K562 (cell line): ENCODE data around the gene PRPF8. TPM values are rescaled to one million over a fixed set of nuclear protein-coding genes. Genes with fewer than 3 reads are reported as not detected.
A peak's percentile ranks its signal among the peaks of the same experiment; 100 is the strongest.

Source experiments
- ARID1B ChIP-seq: fragments of 450-650 bp; IDR thresholded peaks from 2 replicates; pipeline ENCODE4 v1.6.1; 2016; ENCODE audit warnings: antibody characterized with exemption, mild to moderate bottlenecking, inconsistent platforms
- CREM ChIP-seq: IDR thresholded peaks from 2 replicates; pipeline ENCODE4 v1.6.1; 2014; ENCODE audit warnings: antibody characterized with exemption, low read depth
- ELF2 ChIP-seq: fragments of 250-450 bp; sonication (Bioruptor Pico); IDR thresholded peaks from 2 replicates; pipeline ENCODE4 v1.5.0; 2021; ENCODE audit warnings: mild to moderate bottlenecking
- ESRRA ChIP-seq: fragments of 450-650 bp; IDR thresholded peaks from 2 replicates; pipeline ENCODE4 v1.6.1; 2014; ENCODE audit warnings: low read depth, mild to moderate bottlenecking, moderate library complexity, borderline replicate concordance
- KDM1A ChIP-seq, 2 experiments: fragments of 450-650 bp; IDR thresholded peaks; 2 replicates each; pipeline ENCODE4 v1.6.1; 2016; ENCODE audit warnings: mild to moderate bottlenecking in 2 of 2
- MBD2 ChIP-seq: sonication (generic); IDR thresholded peaks from 2 replicates; pipeline ENCODE4 v1.6.1; 2016; ENCODE audit warnings: low read depth, borderline replicate concordance
- MCM5 ChIP-seq: fragments of 450-650 bp; IDR thresholded peaks from 2 replicates; pipeline ENCODE4 v1.6.1; 2016; ENCODE audit warnings: low read depth
- PHB ChIP-seq: fragments of 250-450 bp; sonication (Bioruptor Pico); IDR thresholded peaks from 2 replicates; pipeline ENCODE4 v1.5.0; 2021
- PTBP1 ChIP-seq: fragments of 200-400 bp; formaldehyde crosslinking; IDR thresholded peaks from 2 replicates; pipeline ENCODE4 v1.6.1; 2017; ENCODE audit warnings: low read depth, low read length
- RBFOX2 ChIP-seq: fragments of 200-400 bp; formaldehyde crosslinking; IDR thresholded peaks from 2 replicates; pipeline ENCODE4 v1.6.1; 2017; ENCODE audit warnings: low read depth, mild to moderate bottlenecking, low read length, moderate library complexity
- RFX1 ChIP-seq: fragments of 450-650 bp; IDR thresholded peaks from 2 replicates; pipeline ENCODE4 v1.6.1; 2016; ENCODE audit warnings: mild to moderate bottlenecking, moderate library complexity
- SUPT5H ChIP-seq: fragments of 450-650 bp; IDR thresholded peaks from 2 replicates; pipeline ENCODE4 v1.6.1; 2016
- TBP ChIP-seq: optimal IDR thresholded peaks from 2 replicates; pipeline ENCODE3; 2011; ENCODE audit warnings: low read depth, low read length, improper control_type of control experiment
- TCF3 ChIP-seq: sonication (generic); formaldehyde crosslinking; IDR thresholded peaks from 2 replicates; pipeline ENCODE4 v1.4.0; 2020; ENCODE audit warnings: mild to moderate bottlenecking, missing genetic modification reagents
- TSC22D4 ChIP-seq: fragments of 450-650 bp; IDR thresholded peaks from 2 replicates; pipeline ENCODE4 v1.6.1; 2016; ENCODE audit warnings: missing genetic modification characterization, missing biosample characterization, control low read depth
- ZNF324 ChIP-seq: fragments of 250-450 bp; sonication (Bioruptor Pico); IDR thresholded peaks from 2 replicates; pipeline ENCODE4 v1.4.0; 2020; ENCODE audit warnings: mild to moderate bottlenecking
- ZNF431 ChIP-seq: sonication (generic); formaldehyde crosslinking; IDR thresholded peaks from 2 replicates; pipeline ENCODE4 v1.8.0; 2022; ENCODE audit warnings: mild to moderate bottlenecking, missing genetic modification reagents
- polyA plus RNA-seq, 8 experiments: library from polyadenylated mRNA; depleted of rRNA in 4 of 8; stranded (reverse) in 5 of 8; unstranded in 3 of 8; fragments of >200 nt; fragmentation: Nextera tagmentation in 2 of 8; fragmentation: Illumina TruSeq in 1 of 8; extraction: Ambion mirVana in 2 of 8; extraction: Trizol in 1 of 8; gene quantifications; 2 replicates each; pipeline versions ENCODE4 v1.2.1 to v1.2.3, GENCODE V29; 2011 to 2014; ENCODE audit warnings: inconsistent platforms in 1 of 8, missing spikeins in 1 of 8
- total RNA-seq, 7 experiments: library from RNA; depleted of rRNA in 6 of 7; stranded (reverse); fragments of >200 nt in 6 of 7; fragmentation: Illumina TruSeq in 2 of 7; extraction: Trizol in 2 of 7; gene quantifications; 2 replicates each; pipeline versions ENCODE4 v1.2.1 to v1.2.3, GENCODE V29; 2011 to 2021; ENCODE audit warnings: low replicate concordance in 1 of 7
- TF ChIP-seq, protein P1 (sequence below), 2 experiments: fragments of 450-650 bp; IDR thresholded peaks; 2 replicates each; pipeline ENCODE4 v1.6.1; 2016
- TF ChIP-seq, protein P2 (sequence below): conservative IDR thresholded peaks from 2 replicates; pipeline ENCODE4 v1.6.1; 2011; ENCODE audit warnings: low read depth, mild to moderate bottlenecking, low read length; ENCODE audit not compliant: control insufficient read depth
- TF ChIP-seq, protein P3 (sequence below): fragments of 450-650 bp; formaldehyde crosslinking; IDR thresholded peaks from 2 replicates; pipeline ENCODE4 v1.4.0; 2020; ENCODE audit warnings: mild to moderate bottlenecking, moderate library complexity
- TF ChIP-seq, protein P4 (sequence below): sonication (generic); formaldehyde crosslinking; IDR thresholded peaks from 2 replicates; pipeline ENCODE4 v1.8.0; 2022; ENCODE audit warnings: missing genetic modification reagents, mild to moderate bottlenecking, moderate library complexity, borderline replicate concordance
- TF ChIP-seq, protein P5 (sequence below): fragments of 250-450 bp; sonication (Bioruptor Pico); IDR thresholded peaks from 2 replicates; pipeline ENCODE4 v1.4.0; 2020; ENCODE audit warnings: mild to moderate bottlenecking

The PRPF8 gene
- total and polyA plus RNA-seq, 9 of the 15 experiments (the other 6 are each of a cell fraction or from before 2014, with no cell fraction given): 64.3 to 294 (median 85.9) TPM

DNA sequence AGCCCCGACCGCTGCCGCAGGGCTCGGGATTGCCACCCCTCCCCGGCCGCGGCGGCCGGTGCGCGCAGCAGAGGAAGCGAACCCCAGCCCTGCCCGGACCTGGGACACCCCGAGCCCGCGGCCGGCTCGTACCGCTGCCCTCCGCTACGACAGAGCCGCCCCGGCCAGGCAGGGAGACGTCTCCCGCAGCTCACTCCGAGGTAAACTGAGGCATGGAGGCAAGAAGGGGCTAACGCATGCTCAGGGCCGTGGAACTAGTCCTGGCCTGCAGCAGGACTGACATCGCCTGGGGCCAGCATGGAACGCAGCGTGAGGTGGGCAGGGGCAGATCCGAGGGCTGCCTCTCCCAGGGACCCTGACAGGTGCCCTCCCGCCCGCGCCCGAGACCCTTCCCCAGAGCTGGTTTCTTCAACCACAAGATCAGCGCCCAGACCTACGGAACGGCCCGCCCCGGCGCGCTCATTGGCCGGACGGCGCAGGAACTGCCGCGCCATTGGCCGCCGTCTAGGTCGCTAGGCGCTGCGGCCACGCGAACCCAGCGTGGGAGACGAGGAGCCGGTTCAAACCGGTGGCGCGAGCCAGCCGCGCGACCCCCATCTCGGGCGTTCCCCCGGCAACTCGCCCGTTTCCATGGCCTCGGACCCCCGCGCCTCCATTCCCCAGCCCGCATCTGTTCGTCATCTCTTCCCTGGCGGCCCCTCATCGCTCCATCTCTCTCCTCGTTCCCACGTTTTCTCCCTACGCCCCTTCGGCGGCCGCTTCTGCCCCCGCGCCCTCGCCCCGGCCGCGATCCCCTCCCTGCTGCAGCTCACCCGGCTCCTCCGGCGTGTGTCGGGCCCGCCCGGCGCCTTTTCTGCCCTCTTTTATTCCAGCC lies 56.4 kb downstream of the PRPF8 start, which contains the start of gene SLC43A2 (continued):
- TF ChIP-seq ARID1B (peak; percentile 32; the same call in 1 of the 2 replicates), RFX1 (peak; percentile 71), CREM (peak; percentile 21; the same call in 1 of the 2 replicates), ELF2 (CRISPR knock-in tag) (no peak), MBD2 (0 out of 2 replicates have a peak, but pooled peaks have one; percentile 61), TBP (peak; percentile 70), SUPT5H (peak; percentile 75), PHB (peak; percentile 74; the same call in 1 of the 2 replicates), TCF3 (0 out of 2 replicates have a peak, but pooled peaks have one; percentile 12), TSC22D4 (no peak), KDM1A (IDR thresholded peaks at IDR 0.05) (peak in 1 of 2 experiments; percentile 53; a peak in 1 of 4 replicates), ZNF324 (CRISPR knock-in tag) (no peak), MCM5 (no peak), RBFOX2 (peak; percentile 85), ZNF431 (CRISPR knock-in tag) (0 out of 2 replicates have a peak, but pooled peaks have one; percentile 41), ESRRA (peak; percentile 31; the same call in 1 of the 2 replicates), PTBP1 (no peak)
- TF ChIP-seq, protein P1, sequence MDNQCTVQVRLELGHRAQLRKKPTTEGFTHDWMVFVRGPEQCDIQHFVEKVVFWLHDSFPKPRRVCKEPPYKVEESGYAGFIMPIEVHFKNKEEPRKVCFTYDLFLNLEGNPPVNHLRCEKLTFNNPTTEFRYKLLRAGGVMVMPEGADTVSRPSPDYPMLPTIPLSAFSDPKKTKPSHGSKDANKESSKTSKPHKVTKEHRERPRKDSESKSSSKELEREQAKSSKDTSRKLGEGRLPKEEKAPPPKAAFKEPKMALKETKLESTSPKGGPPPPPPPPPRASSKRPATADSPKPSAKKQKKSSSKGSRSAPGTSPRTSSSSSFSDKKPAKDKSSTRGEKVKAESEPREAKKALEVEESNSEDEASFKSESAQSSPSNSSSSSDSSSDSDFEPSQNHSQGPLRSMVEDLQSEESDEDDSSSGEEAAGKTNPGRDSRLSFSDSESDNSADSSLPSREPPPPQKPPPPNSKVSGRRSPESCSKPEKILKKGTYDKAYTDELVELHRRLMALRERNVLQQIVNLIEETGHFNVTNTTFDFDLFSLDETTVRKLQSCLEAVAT (IDR thresholded peaks at IDR 0.05): 0 out of 4 replicates have a peak, but pooled peaks of 1 of the 2 experiments have one; percentile 67
- TF ChIP-seq, protein P2, sequence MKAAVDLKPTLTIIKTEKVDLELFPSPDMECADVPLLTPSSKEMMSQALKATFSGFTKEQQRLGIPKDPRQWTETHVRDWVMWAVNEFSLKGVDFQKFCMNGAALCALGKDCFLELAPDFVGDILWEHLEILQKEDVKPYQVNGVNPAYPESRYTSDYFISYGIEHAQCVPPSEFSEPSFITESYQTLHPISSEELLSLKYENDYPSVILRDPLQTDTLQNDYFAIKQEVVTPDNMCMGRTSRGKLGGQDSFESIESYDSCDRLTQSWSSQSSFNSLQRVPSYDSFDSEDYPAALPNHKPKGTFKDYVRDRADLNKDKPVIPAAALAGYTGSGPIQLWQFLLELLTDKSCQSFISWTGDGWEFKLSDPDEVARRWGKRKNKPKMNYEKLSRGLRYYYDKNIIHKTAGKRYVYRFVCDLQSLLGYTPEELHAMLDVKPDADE: 0 out of 2 replicates have a peak, but pooled peaks have one; percentile 21
- TF ChIP-seq, protein P3, sequence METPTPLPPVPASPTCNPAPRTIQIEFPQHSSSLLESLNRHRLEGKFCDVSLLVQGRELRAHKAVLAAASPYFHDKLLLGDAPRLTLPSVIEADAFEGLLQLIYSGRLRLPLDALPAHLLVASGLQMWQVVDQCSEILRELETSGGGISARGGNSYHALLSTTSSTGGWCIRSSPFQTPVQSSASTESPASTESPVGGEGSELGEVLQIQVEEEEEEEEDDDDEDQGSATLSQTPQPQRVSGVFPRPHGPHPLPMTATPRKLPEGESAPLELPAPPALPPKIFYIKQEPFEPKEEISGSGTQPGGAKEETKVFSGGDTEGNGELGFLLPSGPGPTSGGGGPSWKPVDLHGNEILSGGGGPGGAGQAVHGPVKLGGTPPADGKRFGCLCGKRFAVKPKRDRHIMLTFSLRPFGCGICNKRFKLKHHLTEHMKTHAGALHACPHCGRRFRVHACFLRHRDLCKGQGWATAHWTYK (CRISPR knock-in tag): 0 out of 2 replicates have a peak, but pooled peaks have one; percentile 18
- TF ChIP-seq, protein P4, sequence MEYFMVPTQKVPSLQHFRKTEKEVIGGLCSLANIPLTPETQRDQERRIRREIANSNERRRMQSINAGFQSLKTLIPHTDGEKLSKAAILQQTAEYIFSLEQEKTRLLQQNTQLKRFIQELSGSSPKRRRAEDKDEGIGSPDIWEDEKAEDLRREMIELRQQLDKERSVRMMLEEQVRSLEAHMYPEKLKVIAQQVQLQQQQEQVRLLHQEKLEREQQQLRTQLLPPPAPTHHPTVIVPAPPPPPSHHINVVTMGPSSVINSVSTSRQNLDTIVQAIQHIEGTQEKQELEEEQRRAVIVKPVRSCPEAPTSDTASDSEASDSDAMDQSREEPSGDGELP (CRISPR knock-in tag): peak; percentile 59; the same call in 1 of the 2 replicates
- TF ChIP-seq, protein P5, sequence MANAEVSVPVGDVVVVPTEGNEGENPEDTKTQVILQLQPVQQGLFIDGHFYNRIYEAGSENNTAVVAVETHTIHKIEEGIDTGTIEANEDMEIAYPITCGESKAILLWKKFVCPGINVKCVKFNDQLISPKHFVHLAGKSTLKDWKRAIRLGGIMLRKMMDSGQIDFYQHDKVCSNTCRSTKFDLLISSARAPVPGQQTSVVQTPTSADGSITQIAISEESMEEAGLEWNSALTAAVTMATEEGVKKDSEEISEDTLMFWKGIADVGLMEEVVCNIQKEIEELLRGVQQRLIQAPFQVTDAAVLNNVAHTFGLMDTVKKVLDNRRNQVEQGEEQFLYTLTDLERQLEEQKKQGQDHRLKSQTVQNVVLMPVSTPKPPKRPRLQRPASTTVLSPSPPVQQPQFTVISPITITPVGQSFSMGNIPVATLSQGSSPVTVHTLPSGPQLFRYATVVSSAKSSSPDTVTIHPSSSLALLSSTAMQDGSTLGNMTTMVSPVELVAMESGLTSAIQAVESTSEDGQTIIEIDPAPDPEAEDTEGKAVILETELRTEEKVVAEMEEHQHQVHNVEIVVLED: peak; percentile 16; the same call in 1 of the 2 replicates
